GM19043 (cell line): ENCODE data around the gene KRTAP20-2.

ENCODE experiments used
- ATAC-seq: cut with Tn5 transposase; IDR thresholded peaks from one replicate; pipeline ENCODE4 v1.9.1; 2021; ENCODE audit warnings: low read depth; ENCODE audit not compliant: unreplicated experiment

KRTAP20-2 gene

GRCh38 chr21:30634906-30635305, at the start of gene KRTAP20-2:
KRTAP20-2 (plus strand) TSS chr21:30635206; CDS start chr21:30635264, 58 bp downstream.
- no peak for ATAC-seq

DNA sequence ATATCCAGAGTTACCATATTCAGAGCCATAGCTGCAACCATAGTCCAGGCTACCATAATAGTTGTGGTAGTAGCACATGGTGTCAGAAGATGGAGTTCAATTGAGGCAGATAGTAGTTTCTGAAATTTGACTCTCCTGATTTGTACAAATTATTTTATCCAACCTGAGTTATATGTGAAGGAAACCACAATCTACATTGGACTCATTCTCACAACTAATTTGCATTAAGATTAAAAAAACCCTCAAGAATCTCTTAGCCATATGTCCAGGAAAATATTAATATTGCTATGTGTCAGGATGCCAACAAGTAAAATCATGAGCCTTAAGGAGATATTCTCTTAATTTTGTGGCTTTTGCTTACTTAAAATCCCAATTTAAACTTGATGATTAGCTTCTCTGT, 44.7 kb upstream of the KRTAP20-2 start, which contains the start of gene KRTAP22-2:
Gene KRTAP22-2 (minus strand): TSS at position 101 of the 400 bp plus-strand sequence.
- no peak for ATAC-seq

GRCh38 chr21:30592140-30592539, 42.9 kb upstream of the KRTAP20-2 start, which contains the start of gene KRTAP6-3:
KRTAP6-3 (plus strand) TSS chr21:30592440; CDS start chr21:30592446, 6 bp downstream.
- no peak for ATAC-seq

- ATAC-seq = no peak
These were observed 36.2 kb upstream of the KRTAP20-2 start, which contains the start of gene KRTAP6-2 for GRCh38 chr21:30598802-30599201. KRTAP6-2 (minus strand) TSS chr21:30598902; CDS start chr21:30598874, 28 bp downstream.

GRCh38 chr21:30600787-30601186, 34.2 kb upstream of the KRTAP20-2 start, which contains the start of gene KRTAP22-1:
KRTAP22-1 (plus strand) TSS chr21:30601087.
- no peak for ATAC-seq

- no peak for ATAC-seq
These were observed 29.0 kb upstream of the KRTAP20-2 start for GRCh38 chr21:30605968-30606367.

DNA sequence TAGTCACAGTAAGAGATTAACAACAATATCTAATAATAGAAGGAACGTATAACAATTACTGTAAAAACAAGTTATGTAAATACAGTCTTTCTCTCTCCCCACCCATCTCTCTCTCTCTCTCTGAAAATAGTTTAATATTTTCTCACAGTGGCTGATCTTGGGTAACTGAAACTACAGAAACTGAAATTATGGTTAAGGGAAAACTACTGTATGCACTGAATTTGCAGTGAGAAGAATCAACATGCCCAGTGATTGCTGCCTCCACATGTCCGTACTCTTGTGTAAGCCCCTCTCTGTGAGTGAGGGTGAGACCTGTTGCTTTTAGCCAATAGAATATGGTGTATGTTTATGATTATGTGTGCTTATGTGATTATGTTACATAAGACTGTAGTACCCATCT, 22.9 kb upstream of the KRTAP20-2 start:
- ATAC-seq = no peak

GRCh38 chr21:30613836-30614235, 21.2 kb upstream of the KRTAP20-2 start, which contains the start of gene KRTAP6-1:
KRTAP6-1 (minus strand) TSS chr21:30613930; CDS start chr21:30613904, 26 bp downstream.
- no peak for ATAC-seq

DNA sequence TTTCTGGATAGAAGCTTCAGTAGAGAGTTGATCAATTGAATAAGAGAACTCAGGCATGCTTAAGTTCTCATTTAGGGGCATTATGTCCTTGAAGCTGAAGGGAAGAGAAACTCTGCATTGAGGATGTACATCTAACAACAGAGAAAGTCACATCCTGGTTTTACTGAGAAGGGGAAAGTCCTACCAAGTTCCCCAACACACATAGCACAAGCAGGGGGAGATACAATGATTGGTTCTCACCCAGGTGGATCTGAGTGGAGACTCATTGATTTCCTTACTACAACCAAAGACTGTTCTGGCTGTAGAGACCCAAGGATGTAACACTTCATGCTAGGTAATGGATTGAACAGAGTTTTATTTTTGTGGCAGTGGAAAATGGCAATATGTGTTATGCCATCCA, 19.8 kb upstream of the KRTAP20-2 start:
- no peak for ATAC-seq

DNA sequence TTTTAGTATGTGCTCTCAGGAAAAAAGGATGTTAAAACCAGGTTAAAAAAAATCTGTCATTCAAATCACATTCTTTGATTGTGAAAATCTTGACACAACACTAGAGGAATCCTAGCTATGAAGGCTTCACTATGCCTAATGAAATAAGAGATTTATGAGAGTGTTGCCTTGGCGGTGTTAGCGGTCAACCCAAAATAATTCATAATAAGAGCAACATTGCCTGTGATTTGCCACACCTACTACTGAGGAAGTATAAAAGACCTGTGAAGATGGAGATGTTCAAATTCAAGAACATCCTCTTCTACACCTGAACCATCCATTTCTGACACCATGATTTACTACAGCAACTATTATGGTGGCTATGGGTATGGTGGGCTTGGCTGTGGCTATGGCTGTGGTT, 18.9 kb upstream of the KRTAP20-2 start, which contains the start of gene KRTAP20-1:
Gene KRTAP20-1 (plus strand): TSS at position 301 of the 400 bp plus-strand sequence. CDS start 30 bp downstream, at position 331.
- no peak for ATAC-seq

DNA sequence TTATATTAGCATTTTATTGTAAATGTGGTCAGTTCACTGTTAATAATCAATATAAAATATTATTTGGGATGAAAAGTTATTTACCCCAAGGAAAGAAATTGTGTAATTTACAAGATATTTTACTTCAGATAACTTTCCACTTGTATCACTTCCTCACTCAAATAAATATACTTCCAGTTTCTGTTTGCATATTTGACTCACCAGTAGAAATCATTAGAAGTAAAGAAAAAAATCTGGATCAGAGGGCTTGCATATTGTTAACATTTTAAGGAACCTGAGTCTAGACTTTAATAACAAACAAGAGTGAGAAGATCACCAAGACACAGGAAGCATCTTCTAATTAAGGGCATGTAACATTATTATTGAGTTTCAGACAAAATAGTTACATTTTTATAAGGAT, 14.9 kb upstream of the KRTAP20-2 start:
- no peak for ATAC-seq

DNA sequence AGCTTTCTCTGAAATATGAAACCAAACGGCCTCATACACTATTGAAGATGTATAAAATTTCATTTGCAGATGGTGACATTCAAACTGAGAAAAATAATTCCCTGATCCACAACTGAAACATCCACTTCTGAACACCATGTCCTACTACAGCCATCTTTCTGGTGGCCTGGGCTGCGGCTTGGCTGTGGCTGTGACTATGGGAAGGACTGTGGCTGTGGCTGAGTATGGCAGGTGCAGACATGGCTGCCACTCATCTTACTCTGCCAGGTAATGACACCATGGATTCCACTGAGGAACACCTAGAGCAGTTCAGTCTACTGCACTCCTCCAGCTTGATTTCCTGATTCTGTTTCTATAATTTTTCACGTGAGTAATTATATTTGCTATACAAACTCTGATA, 14.5 kb upstream of the KRTAP20-2 start, which contains the start of gene KRTAP20-4:
Gene KRTAP20-4 (plus strand): TSS at position 106 of the 400 bp plus-strand sequence.
- ATAC-seq = no peak

DNA sequence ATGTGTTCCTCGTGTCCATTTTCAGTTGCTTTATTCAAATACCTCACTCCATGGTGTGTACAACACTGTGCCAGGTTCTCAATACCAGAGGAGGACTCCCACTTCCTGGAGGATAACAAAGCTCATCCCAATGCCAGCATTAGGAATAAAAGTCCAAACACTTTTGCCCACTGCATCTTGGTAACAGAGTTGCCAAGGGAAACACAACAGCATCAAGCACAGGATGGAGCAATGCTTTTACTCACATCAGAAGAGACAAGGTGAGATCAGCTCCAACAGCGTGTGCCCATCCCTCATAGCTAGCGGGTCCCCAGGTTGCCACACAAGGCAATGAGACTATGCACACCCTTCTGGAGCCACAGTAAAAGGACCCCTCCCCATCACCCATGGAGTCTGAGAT, 11.6 kb upstream of the KRTAP20-2 start:
- no peak for ATAC-seq

GRCh38 chr21:30625449-30626165, 9.4 kb upstream of the KRTAP20-2 start:
- no peak for ATAC-seq

DNA sequence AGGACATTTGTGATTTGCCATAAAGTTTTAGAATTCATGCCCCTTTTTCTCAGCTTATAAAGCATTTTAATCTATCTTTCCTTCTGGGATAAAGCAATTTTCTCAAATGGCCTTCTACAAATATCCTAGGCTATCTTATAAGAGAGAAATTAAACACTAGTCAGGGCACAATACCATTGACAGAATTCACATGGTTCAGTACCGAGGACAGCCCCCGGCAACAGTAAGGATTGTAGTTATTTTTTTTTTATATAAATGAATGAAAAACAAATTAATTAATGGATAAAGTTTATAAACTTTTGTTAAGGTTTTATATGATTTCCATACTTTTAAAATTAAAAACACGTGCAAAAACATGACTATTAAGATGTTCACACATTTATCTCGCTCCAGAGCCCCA, 6.9 kb upstream of the KRTAP20-2 start:
- no peak for ATAC-seq

DNA sequence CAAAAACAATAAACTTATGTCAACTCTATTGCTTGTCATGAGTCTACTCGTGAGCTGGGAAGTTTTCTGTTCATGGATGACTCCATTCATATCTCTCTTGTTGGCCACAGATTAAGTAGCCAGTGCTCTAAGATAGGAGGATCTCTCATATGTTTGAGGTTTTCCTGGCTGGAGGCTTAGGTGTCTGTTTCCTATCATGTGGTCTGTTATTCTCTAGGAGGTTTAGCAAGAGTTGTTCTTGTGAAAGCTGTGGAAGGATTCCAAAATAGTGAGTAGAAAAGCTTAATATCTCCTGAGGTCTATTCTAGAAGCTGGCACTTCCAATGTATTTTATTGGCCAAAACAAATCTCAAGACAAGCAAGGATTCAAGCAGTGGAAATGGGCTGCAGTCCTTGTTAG, 5.8 kb upstream of the KRTAP20-2 start:
- no peak for ATAC-seq

DNA sequence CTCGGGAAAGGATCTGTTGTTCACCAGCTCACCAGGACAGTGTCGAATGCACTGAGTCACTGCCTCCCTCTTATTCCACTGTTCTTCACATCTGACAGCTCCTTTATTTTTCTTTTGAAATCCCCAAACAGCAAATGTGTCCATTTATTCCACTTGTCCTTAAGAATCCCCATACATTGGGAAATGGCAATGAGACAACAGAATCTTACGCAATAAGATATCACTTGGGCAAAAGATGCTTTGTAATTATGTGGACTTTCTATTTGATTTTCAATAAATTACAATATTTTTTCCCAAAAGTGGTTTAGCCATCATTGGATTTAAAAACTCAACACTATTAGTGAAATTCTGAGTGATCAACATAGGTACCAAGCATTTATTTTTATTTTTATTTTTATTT, 3.7 kb downstream of the KRTAP20-2 start:
- ATAC-seq = no peak

- ATAC-seq = no peak
These were observed 7.6 kb downstream of the KRTAP20-2 start, which contains the start of gene KRTAP20-3 for GRCh38 chr21:30642564-30642963. KRTAP20-3 (plus strand) TSS chr21:30642864.

- ATAC-seq = no peak
These were observed 12.0 kb downstream of the KRTAP20-2 start for GRCh38 chr21:30646904-30647414.

- ATAC-seq = no peak
These were observed 17.9 kb downstream of the KRTAP20-2 start for GRCh38 chr21:30652891-30653290.

DNA sequence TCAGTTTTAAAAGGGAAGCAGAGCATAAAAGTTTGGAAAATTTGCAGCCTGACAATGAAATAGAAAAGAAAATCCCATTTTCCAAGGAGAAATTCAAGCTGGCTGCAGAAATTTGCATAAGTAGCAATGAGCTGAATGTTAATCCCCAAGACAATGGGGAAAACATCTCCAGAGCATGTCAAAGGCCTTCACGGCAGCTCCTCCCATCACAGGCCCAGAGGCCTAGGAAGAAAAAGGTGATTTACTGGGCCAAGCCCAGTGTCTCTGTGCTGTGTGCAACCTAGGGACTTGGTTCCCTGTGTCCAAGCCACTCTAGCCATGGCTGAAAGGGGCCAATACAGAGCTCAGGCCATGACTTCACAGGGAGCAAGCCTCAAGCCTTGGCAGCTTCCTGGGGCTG, 33.8 kb downstream of the KRTAP20-2 start:
- no peak for ATAC-seq
